ENCODE measurements around the gene NPHP4.

GRCh38 chr1:5911157-5911556 is 81.1 kb downstream of the NPHP4 start:
- TF ChIP-seq JUND (IDR thresholded peaks at IDR 0.05) (no peak), YY1 (IDR thresholded peaks at IDR 0.05; ENCODE audit: low read depth) (no peak), CTCF (IDR thresholded peaks at IDR 0.05) (no peak), USF2 (IDR thresholded peaks at IDR 0.05; ENCODE audit: borderline replicate concordance, low read depth, low read length) (no peak), CHD2 (IDR thresholded peaks at IDR 0.05; ENCODE audit: low read length, partially characterized antibody) (no peak), RCOR1 (IDR thresholded peaks at IDR 0.05; ENCODE audit: low read length) (no peak), FOSL2 (IDR thresholded peaks at IDR 0.05; ENCODE audit: borderline replicate concordance, low read depth) (no peak), EP300 (IDR thresholded peaks at IDR 0.05; ENCODE audit: borderline replicate concordance in 1 of 2, low read depth in 1 of 2, low read length in 1 of 2) (no peak), POLR2AphosphoS5 (IDR thresholded peaks at IDR 0.05; ENCODE audit: low read depth, low read length) (no peak), EZH2phosphoT487 (IDR thresholded peaks at IDR 0.05; ENCODE audit: borderline replicate concordance, low read depth) (no peak), GATA2 (CRISPR knock-in tag; IDR thresholded peaks at IDR 0.05) (no peak)
